Activated gamma-delta T cell treated with anti-CD3 and anti-CD28 coated beads, Interleukin-2, amount 50 U/mL, for 16 hours (primary cell): ENCODE measurements around the gene MACROD2.
"Not testable (repeated sequence)": the region's sequence is repeated elsewhere in the genome, so short reads cannot be mapped to it uniquely, and the experiment has no call there.

Experiments
- DNase-seq: peaks from one replicate; pipeline ENCODE4 v3.0.0-alpha.2; 2020; ENCODE audit warnings: low read depth

MACROD2 gene

DNA sequence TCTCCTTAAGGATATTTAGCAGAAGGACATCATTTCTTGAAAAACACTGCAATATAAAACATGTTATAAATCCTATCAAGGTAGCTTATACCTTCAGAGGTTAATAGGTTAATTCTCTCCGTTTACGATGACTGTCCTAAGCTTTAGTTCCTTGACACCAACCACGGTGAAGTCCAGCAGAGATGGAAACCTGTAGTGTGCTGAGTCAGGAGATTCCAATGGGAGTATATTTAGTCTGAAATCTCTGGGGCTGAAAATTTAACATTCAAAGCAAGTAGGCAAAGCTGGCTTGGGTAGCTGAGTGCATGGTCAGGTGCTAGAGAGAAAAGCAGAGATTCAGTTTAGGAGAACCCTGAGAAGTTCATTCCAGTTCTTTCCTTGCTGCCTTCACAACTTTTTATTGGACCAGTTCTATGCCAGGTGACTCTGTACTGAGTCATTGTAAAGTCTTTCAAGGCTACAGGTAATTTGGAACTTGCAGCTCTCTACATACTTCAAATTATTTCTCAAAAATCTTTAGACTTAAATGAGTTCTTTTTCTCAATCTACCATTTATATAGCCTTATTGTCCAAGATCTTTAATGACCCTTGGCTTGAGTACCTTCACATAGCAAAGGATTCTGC lies 1351.5 kb downstream of the MACROD2 start:
- DNase-seq, result no peak

- DNase-seq, result no peak
These were observed 1363.7 kb downstream of the MACROD2 start for GRCh38 chr20:15359056-15359455.

- no peak for DNase-seq
These were observed 1367.5 kb downstream of the MACROD2 start for GRCh38 chr20:15362849-15363248.

DNA sequence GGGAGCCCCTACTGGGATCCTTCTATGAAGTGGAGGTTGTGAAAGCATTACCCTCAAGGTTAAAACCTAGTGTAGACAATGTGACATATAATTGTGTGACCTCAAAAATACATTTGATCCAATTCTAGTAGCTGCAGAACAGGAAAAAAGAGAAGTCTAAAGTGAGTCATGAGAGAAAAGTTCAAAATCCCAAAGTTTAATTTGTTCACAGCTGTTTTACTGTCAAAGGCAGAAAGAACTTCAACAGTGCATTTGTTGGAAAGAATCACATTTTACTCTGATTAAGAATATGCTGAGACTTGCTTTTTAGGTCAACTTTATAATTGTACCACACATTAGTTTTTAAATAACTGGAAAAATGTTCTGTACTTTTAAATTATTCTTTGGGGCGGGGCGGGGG lies 1369.5 kb downstream of the MACROD2 start:
- no peak for DNase-seq

GRCh38 chr20:15370370-15370769 lies 1375.1 kb downstream of the MACROD2 start:
- DNase-seq, result no peak

- no peak for DNase-seq
These were observed 1379.4 kb downstream of the MACROD2 start for GRCh38 chr20:15374682-15375081.

- no peak for DNase-seq
These were observed 1380.5 kb downstream of the MACROD2 start for GRCh38 chr20:15375836-15376235.

DNA sequence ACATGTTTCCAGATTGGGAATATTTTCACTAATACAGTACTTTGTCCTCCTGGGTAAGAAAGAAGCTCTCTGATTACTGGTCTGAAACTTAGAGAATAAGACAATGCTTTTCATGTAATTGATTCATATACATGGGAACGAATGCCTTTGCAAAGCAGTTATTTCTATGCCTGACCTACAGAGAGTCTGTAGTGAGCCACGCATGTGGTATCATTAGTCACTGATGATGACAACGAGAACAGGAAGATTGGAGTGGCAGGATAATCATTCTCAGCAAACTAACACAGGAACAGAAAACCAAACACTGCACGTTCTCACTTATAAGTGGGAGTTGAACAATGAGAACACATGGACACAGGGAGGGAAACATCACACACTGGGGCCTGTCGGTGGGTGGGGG lies 1382.3 kb downstream of the MACROD2 start:
- not testable (repeated sequence) for DNase-seq

GRCh38 chr20:15378151-15378550 lies 1382.8 kb downstream of the MACROD2 start:
- no peak for DNase-seq

DNA sequence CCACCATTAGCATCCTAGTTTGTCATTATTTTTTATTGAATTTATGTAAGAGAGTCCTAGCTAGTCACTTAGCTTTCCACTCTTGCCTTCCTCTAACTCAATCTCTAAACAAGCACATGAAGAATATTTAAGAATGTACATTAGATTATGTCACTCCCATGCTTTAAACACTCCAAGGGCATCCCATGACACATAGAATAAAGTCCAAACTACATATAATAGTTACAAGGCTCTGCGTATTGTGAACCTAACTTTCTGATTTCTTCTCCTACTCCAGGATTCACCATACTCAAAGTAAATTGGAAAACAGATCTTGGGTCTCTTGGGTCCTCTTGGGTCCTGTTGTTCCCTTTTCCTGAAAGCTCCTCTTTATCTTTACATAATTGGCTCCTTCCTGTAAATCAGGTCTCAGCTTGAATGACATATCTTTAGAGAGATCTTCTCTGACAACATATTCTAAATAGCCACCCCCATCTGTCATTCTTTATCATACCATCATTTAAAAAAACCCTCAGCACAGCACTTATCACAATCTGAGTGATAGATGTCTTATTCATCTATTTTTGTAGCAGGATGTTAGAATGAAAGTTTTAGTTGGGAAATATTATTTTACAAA lies 1384.5 kb downstream of the MACROD2 start:
- DNase-seq, result no peak

GRCh38 chr20:15380770-15381169 lies 1385.5 kb downstream of the MACROD2 start:
- DNase-seq, result no peak

DNA sequence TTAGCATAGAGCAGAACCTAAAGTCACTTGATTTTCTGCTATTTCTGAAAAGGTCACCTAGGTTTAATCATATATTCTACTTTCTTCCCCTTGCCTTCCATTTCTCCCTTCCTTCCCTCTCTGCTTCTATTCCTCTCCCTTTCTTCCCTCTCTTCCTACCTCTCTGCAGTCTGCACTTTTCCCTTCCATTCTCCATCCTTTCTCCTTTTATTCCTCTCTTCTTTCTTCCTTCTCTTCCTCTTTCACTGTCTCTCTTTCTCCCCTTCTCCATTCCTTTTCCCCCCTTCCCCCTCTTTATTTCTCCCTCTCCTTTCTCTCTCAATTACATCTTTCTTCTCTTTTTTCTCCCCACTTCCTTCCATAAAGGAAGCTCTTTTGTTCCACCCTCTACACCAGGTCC lies 1391.9 kb downstream of the MACROD2 start:
- no peak for DNase-seq

- DNase-seq, result no peak
These were observed 1400.1 kb downstream of the MACROD2 start for GRCh38 chr20:15395457-15395856.

DNA sequence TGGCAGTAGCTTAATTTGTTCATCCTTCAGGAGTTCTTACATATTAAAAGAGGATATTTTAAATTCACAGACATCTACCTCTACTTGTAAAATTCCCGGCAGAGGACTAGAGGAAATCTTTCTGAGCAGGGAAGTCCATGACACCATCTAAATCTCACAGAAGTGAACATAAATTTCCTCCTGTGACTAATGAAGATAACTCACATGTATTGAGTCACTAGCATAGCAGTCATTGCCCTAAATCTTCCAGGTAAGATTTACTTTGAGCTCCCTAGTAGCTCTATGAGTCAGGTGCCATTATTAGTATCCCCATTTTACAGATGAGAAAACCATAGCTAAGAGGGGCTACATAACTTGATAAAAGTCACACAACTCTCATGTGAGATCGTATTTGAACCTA lies 1400.7 kb downstream of the MACROD2 start:
- no peak for DNase-seq

GRCh38 chr20:15396900-15397299 lies 1401.6 kb downstream of the MACROD2 start:
- no peak for DNase-seq

DNA sequence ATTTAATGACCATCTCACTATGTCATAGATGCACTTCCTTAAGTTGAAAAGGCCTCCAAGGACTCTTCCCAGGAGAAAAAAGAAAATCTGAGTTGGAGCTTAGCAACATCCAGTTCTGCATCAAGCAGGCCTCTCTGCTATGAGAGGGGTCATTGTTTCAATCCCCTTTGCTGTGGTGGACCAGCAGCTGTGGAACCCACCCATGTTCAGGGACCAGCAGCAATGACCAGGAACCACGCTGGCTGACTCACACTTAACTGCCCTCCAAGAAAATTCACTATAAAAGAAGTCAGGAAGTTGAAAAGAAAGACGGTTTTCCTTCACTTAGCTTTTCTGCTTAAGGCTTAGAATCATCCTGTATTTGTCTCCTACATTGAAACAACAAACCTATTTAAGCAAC lies 1404.5 kb downstream of the MACROD2 start:
- no peak for DNase-seq

- no peak for DNase-seq
These were observed 1410.8 kb downstream of the MACROD2 start for GRCh38 chr20:15406072-15406471.

DNA sequence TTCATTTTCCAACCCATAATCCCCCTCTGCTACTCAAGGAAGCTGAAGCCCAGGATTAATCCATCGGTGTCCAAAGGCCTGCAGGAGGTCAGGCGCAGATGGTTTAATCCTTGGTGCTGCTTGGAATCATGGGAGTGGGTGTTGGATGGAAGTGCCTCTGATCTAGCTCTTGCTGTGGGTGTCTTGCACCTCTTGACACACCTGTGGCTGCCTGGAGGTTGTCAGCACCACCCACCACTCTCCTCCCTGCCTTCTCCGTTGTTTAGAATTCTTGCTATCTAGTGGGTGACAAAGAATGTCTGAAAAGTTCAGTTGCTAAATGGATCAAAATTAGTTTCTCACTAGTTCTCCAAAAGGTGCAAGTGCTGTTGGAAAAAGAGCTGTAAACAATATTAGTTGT lies 1416.5 kb downstream of the MACROD2 start:
- DNase-seq, result no peak

DNA sequence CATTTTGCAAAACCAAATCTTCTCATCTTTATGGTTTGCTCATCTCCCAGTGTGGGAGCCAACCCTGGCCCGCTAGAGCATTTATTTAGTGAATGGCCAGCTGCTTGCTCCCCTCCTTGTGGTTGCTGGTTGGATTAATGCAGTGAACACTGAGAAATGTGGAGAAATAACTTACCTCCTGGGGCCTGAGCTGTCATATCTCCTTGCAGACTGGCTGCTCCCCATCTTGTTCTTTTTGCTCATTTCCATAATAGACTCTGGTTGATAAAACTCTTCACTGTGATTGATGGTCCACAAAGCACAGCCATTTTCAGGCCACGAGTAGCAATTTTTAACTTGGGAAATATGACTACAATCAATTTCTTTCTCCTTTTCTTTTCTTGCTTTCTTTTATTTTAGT lies 1420.6 kb downstream of the MACROD2 start:
- no peak for DNase-seq

DNA sequence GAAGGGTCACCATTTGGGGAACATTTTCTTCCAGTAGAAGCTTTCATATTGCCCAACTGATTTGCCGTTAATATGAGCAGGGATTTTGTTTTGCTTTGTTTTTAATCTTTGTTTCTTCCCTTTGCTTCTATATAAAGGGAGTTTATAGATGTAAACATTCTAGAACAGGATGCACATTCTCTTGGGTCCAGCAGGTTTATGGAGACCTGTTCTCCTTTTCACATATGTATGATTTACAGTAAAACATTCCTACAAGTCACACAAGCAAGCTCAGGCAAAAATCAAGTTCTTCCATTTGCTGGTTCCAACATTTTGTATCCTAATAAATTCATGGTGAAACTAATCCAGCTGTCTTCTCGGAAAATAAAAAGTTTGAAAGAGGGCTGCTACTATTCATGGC lies 1424.5 kb downstream of the MACROD2 start:
- no peak for DNase-seq

GRCh38 chr20:15422966-15423365 lies 1427.7 kb downstream of the MACROD2 start:
- no peak for DNase-seq

- DNase-seq, result no peak
These were observed 1444.2 kb downstream of the MACROD2 start for GRCh38 chr20:15439551-15439950.

- no peak for DNase-seq
These were observed 1444.9 kb downstream of the MACROD2 start for GRCh38 chr20:15440049-15440820.
